ENCODE data around the gene GP1BA. TPM values are rescaled to one million over a fixed set of nuclear protein-coding genes. Genes with fewer than 3 reads are reported as not detected.

Gene GP1BA
- total RNA-seq, 6 experiments from 2014 or later, result 0.13 to 0.20 (median 0.15) TPM; not detected in 3

DNA sequence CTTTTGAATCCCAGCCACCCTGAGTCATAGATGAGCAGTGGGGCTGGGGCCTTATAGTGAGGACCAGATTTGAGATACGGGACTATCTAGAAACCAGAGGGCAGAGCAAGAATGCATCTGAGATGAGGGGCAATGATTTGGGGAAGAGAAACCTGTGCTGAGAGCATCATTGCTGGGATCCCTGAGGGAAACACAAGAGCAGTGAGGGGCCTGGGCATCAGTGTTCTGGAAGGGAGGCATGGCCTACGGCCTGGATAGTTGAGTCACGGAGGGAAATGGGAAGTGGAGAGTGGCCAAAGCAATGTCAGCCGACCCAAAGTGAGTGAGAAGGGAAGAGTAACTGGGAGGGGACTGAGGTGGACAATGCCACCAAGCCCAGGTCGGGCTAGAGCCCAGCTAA, 50.2 kb downstream of the GP1BA start:
- intact Hi-C loops (cut with DNase I), result loop anchor here (5.0 to 10.0 kb wide), 2 partner anchors 80 to 82 kb away; no protein-coding TSS in a partner anchor
- WGBS (ENCODE audit: insufficient coverage, low coverage, low lambda C conversion rate, missing lambda C conversion rate), result 80% methylated on average over 5 of the region's 5 CpGs
- H3K4me1 ChIP-seq, result peaks cover 0 to 8% (median 2%) of the 10 kb centered on the region in 4 donors
- H3K36me3 ChIP-seq, result peaks cover 0 to 26% (median 10%) of the 10 kb centered on the region in 4 donors
- no peak for TF ChIP-seq POLR2A (IDR thresholded peaks at IDR 0.05)
- TF ChIP-seq, protein P1, sequence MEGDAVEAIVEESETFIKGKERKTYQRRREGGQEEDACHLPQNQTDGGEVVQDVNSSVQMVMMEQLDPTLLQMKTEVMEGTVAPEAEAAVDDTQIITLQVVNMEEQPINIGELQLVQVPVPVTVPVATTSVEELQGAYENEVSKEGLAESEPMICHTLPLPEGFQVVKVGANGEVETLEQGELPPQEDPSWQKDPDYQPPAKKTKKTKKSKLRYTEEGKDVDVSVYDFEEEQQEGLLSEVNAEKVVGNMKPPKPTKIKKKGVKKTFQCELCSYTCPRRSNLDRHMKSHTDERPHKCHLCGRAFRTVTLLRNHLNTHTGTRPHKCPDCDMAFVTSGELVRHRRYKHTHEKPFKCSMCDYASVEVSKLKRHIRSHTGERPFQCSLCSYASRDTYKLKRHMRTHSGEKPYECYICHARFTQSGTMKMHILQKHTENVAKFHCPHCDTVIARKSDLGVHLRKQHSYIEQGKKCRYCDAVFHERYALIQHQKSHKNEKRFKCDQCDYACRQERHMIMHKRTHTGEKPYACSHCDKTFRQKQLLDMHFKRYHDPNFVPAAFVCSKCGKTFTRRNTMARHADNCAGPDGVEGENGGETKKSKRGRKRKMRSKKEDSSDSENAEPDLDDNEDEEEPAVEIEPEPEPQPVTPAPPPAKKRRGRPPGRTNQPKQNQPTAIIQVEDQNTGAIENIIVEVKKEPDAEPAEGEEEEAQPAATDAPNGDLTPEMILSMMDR (IDR thresholded peaks at IDR 0.05), result no peak
- H3K4me3 ChIP-seq, result no peak overlapping the region
- no peak for ATAC-seq
- no peaks in the 10 kb centered on the region for H3K27me3 ChIP-seq
- H3K27ac ChIP-seq, result no peak overlapping the region
- no peak for DNase-seq
- H3K9me3 ChIP-seq, result no peaks in the 10 kb centered on the region

Small RNA genes within 50 kb of the gene (microRNA-seq; reads per million reads assigned to microRNA genes)
- gene MIR6864 (0 reads per million in 2 donors), gene MIR6865 (0 reads per million in 2 donors)

Small RNA genes within 50 kb of the gene (small RNA-seq; reads per million reads assigned to genes)
- gene MIR6864, result 0 to 0.10 reads per million in 2 experiments
- gene MIR6865, result 0 reads per million in 2 experiments

Other genes with a start within 250 kb of the GP1BA start
- 10 to 100 TPM; 11.5 to 22.2 (median 16.1) TPM for gene PELP1, start 228.1 kb upstream of the GP1BA start, total RNA-seq
- 10 to 100 TPM; 18.2 to 38.6 (median 23.9) TPM for gene ARRB2, start 221.6 kb upstream of the GP1BA start, total RNA-seq
- gene MED11, start 200.8 kb upstream of the GP1BA start, total RNA-seq, result 10 to 100 TPM in 5 of 6 experiments, 1 to 10 TPM in 1; 10.0 to 21.1 (median 16.2) TPM
- 1 to 10 TPM in 5 of 6 experiments, under 1 TPM in 1; 0.70 to 6.5 (median 1.9) TPM for gene ZMYND15, start 192.4 kb upstream of the GP1BA start, total RNA-seq
- gene CXCL16, start 192.3 kb upstream of the GP1BA start, total RNA-seq, result 10 to 100 TPM; 13.3 to 69.6 (median 31.3) TPM
- gene TM4SF5, start 160.4 kb upstream of the GP1BA start, total RNA-seq, result 100 to 1,000 TPM in 3 of 6 experiments, 10 to 100 TPM in 3; 67.1 to 215 (median 112) TPM
- 10 to 100 TPM in 1 of 6 experiments, 1 to 10 TPM in 5; 3.5 to 12.3 (median 5.2) TPM for gene VMO1, start 145.9 kb upstream of the GP1BA start, total RNA-seq
- gene GLTPD2, start 143.3 kb upstream of the GP1BA start, total RNA-seq, result 10 to 100 TPM; 20.6 to 97.4 (median 60.9) TPM
- 100 to 1,000 TPM in 2 of 6 experiments, 10 to 100 TPM in 4; 68.8 to 136 (median 75.7) TPM for gene PSMB6, start 136.1 kb upstream of the GP1BA start, total RNA-seq
- 10 to 100 TPM in 3 of 6 experiments, 1 to 10 TPM in 3; 8.2 to 27.3 (median 10.8) TPM for gene PLD2, start 125.1 kb upstream of the GP1BA start, total RNA-seq
- gene MINK1, start 98.9 kb upstream of the GP1BA start, total RNA-seq, result 10 to 100 TPM; 20.3 to 42.5 (median 28.0) TPM
- gene C17orf107, start 32.7 kb upstream of the GP1BA start, total RNA-seq, result 1 to 10 TPM; 1.6 to 4.0 (median 3.2) TPM
- 1 to 10 TPM; 1.4 to 2.9 (median 2.0) TPM for gene CHRNE, start 29.2 kb upstream of the GP1BA start, total RNA-seq
- gene SLC25A11, start 7.8 kb downstream of the GP1BA start, total RNA-seq, result 10 to 100 TPM; 32.6 to 64.2 (median 41.0) TPM
- 10 to 100 TPM; 52.1 to 73.5 (median 57.5) TPM for gene RNF167, start 8.0 kb downstream of the GP1BA start, total RNA-seq
- 1,000 to 10,000 TPM in 1 of 6 experiments, 100 to 1,000 TPM in 5; 221 to 1,037 (median 292) TPM for gene PFN1, start 16.3 kb downstream of the GP1BA start, total RNA-seq
- 10 to 100 TPM; 54.7 to 69.8 (median 58.7) TPM for gene ENO3, start 18.8 kb downstream of the GP1BA start, total RNA-seq
- gene SPAG7, start 35.5 kb downstream of the GP1BA start, total RNA-seq, result 10 to 100 TPM; 22.3 to 33.9 (median 26.4) TPM
- gene CAMTA2, start 55.4 kb downstream of the GP1BA start, total RNA-seq, result 10 to 100 TPM; 15.3 to 21.1 (median 17.7) TPM
- 1 to 10 TPM in 2 of 6 experiments, under 1 TPM in 3, not detected in 1; 0.83 to 1.3 (median 0.97) TPM for gene INCA1, start 65.2 kb downstream of the GP1BA start, total RNA-seq
- 100 to 1,000 TPM in 3 of 6 experiments, 10 to 100 TPM in 3; 59.8 to 112 (median 99.3) TPM for gene KIF1C, start 65.7 kb downstream of the GP1BA start, total RNA-seq
- under 1 TPM in 2 of 6 experiments, not detected in 4; 0.13 to 0.20 TPM for gene SLC52A1, start 103.1 kb downstream of the GP1BA start, total RNA-seq
- gene ZFP3, start 146.2 kb downstream of the GP1BA start, total RNA-seq, result 1 to 10 TPM in 1 of 6 experiments, under 1 TPM in 5; 0.51 to 1.6 (median 0.87) TPM
- gene ZNF232, start 179.6 kb downstream of the GP1BA start, total RNA-seq, result 1 to 10 TPM; 3.3 to 5.0 (median 4.5) TPM
- under 1 TPM in 2 of 6 experiments, not detected in 4; 0.02 to 0.07 TPM for gene USP6, start 183.8 kb downstream of the GP1BA start, total RNA-seq